T-helper 2 cell treated with Interferon-gamma antibody and Interleukin-4, amounts not matched to agents 5 μg/mL and 100 μg/mL, for 36 hours (primary cell): ENCODE results near the gene NTSR1.

Experiments
- DNase-seq: peaks from one replicate; pipeline ENCODE4 v3.0.0; 2021; ENCODE audit warnings: low spot score
- H3K27ac Mint-ChIP-seq: one replicate; pipeline ENCODE4 v1.8.0; 2021; ENCODE audit warnings: mild to moderate bottlenecking, mixed read lengths
- H3K27me3 Mint-ChIP-seq: one replicate; pipeline ENCODE4 v1.8.0; 2021; ENCODE audit warnings: low read depth, mixed read lengths
- H3K36me3 Mint-ChIP-seq: one replicate; pipeline ENCODE4 v1.8.0; 2021; ENCODE audit warnings: low read depth, mixed read lengths
- H3K4me1 Mint-ChIP-seq: one replicate; pipeline ENCODE4 v1.8.0; 2021; ENCODE audit warnings: low read depth, mixed read lengths
- H3K4me3 Mint-ChIP-seq: one replicate; pipeline ENCODE4 v1.8.0; 2022; ENCODE audit warnings: mild to moderate bottlenecking, moderate library complexity, mixed read lengths
- H3K9me3 Mint-ChIP-seq: one replicate; pipeline ENCODE4 v1.8.0; 2021; ENCODE audit warnings: mixed read lengths

Gene NTSR1

DNA sequence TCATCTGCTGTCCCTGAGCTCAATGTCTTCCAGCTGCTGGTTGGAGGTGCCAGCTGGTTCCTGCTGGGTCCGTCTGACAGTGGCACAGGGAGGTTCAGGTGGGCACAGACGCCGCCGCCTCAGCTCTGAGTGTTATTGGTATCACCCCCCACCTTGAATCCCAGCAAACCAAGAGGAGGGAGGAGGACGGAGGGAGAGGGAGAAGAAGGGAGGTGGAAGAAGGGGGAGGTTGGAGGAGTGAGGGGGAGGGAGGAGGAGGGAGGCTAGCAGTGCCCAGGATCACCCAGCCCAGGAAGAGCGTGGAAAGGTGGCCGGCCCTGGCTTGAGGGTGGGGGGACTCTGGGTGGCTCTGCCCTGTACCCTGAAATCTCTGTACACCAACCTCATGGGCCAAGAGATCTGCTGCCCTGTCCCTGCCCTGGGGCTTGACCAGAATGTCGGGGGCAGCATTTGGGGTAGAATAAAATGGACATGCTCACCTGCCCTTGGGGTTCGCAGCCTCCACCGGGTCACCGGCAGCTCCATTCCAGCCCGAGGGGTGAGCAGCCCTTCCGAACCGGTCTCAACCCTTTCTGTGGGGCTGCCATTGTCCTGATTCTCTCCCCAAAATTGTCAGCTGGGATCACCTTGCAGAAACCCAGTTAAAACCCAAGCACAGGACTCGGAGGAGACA lies 17.1 kb downstream of the NTSR1 start:
- Mint-ChIP-seq H3K27ac (no peak overlapping the region), H3K27me3 (peaks cover 50% of the 10 kb centered on the region), H3K4me3 (no peak overlapping the region), H3K4me1 (peaks cover 15% of the 10 kb centered on the region), H3K36me3 (peaks cover 2% of the 10 kb centered on the region), H3K9me3 (peaks cover 17% of the 10 kb centered on the region)
- no peak for DNase-seq

GRCh38 chr20:62726276-62726675 lies 17.6 kb downstream of the NTSR1 start:
- Mint-ChIP-seq H3K27me3 (peaks cover 50% of the 10 kb centered on the region), H3K9me3 (peaks cover 12% of the 10 kb centered on the region), H3K4me3 (no peak overlapping the region), H3K36me3 (peaks cover 2% of the 10 kb centered on the region), H3K4me1 (peaks cover 15% of the 10 kb centered on the region), H3K27ac (no peak overlapping the region)
- DNase-seq: no peak

DNA sequence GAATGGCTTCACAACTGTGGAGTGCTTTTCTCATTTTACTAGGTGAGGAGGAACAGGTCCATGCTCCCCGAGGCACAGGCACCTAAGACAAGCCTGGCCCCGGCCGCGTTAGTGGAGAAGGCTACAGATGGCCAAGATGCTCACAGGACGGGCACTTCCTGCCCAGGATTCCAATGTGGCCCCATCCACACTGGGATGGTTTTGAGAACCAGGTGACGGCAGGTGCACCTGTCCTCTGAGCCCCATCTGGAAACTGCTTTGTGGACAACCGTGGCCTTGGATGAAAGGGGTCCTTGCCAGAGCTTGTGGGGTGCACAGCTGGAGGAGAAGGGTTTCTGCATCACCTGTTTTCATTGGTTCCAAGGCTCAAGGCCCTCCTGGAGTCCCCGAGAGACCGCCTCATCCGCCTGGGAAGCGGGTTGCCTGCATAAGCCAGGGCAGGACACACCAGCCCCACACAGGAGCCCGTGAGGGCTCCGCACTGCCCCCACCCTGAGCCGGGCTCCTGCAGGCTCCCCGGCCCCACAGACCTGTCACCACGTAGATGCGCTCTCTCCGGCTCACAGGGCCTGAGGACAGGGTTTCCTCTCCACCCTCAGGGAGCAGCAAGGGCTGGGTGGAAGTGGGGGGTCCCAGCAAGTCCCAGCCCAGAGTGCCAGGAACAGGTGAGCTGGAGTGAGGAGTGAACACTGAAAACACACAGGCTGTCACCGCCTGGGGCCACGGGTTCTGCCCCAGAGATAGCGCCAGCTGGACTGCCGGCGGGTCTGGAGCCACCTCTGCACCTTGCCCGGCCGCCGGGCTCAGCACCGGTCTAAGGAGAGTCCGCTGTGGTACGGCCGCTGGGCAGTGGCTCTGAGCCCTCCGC lies 18.3 kb downstream of the NTSR1 start:
- H3K4me1 Mint-ChIP-seq: peaks cover 8% of the 10 kb centered on the region
- no peaks in the 10 kb centered on the region for H3K36me3 Mint-ChIP-seq

GRCh38 chr20:62727584-62728027 lies 19.0 kb downstream of the NTSR1 start:
- DNase-seq: no peak
- Mint-ChIP-seq H3K36me3 (no peaks in the 10 kb centered on the region), H3K27me3 (peaks cover 42% of the 10 kb centered on the region), H3K4me3 (no peak overlapping the region), H3K4me1 (peaks cover 12% of the 10 kb centered on the region), H3K9me3 (peaks cover under 1% of the 10 kb centered on the region), H3K27ac (peak overlapping the region; percentile 62)

More for the DNA sequence above, 18.3 kb downstream of the NTSR1 start:
- DNase-seq: no peak
- H3K4me3 Mint-ChIP-seq: no peak overlapping the region
- peaks cover 5% of the 10 kb centered on the region for H3K9me3 Mint-ChIP-seq
- H3K27ac Mint-ChIP-seq: peak overlapping the region; percentile 62
- H3K27me3 Mint-ChIP-seq: peaks cover 44% of the 10 kb centered on the region

GRCh38 chr20:62728028-62728780 lies 19.6 kb downstream of the NTSR1 start:
- Mint-ChIP-seq H3K9me3 (no peaks in the 10 kb centered on the region), H3K36me3 (no peaks in the 10 kb centered on the region), H3K27me3 (peaks cover 43% of the 10 kb centered on the region), H3K27ac (peak overlapping the region; percentile 79), H3K4me1 (peaks cover 12% of the 10 kb centered on the region), H3K4me3 (peak overlapping the region; percentile 67)
- no peak for DNase-seq

- no peaks in the 10 kb centered on the region for H3K36me3 Mint-ChIP-seq
- H3K27me3 Mint-ChIP-seq: peaks cover 46% of the 10 kb centered on the region
- H3K4me1 Mint-ChIP-seq: peaks cover 12% of the 10 kb centered on the region
- no peak overlapping the region for H3K27ac Mint-ChIP-seq
- H3K4me3 Mint-ChIP-seq: no peak overlapping the region
- no peaks in the 10 kb centered on the region for H3K9me3 Mint-ChIP-seq
- DNase-seq: no peak
These were observed 20.2 kb downstream of the NTSR1 start for GRCh38 chr20:62728781-62729300.

DNA sequence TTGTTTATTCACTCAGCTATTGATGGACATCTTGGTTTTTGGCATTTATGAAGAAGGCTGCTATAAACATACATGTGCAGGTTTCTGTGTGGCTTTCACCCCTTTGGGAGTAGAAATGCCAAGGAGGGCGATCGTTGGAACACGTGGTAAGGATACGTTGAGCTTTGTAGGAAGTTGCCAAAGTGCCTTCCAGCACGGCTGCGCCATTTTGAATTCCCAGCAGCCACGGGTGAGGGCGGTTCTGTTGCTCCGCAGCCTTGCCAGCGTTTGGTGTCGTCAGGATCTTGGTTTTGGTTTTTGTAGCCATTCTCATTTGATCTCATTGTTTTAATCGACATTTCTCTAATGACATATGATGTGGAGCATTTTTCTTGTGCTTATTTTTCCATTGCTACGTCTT lies 21.8 kb downstream of the NTSR1 start:
- no peaks in the 10 kb centered on the region for H3K9me3 Mint-ChIP-seq
- H3K36me3 Mint-ChIP-seq: no peaks in the 10 kb centered on the region
- peaks cover 38% of the 10 kb centered on the region for H3K27me3 Mint-ChIP-seq

DNA sequence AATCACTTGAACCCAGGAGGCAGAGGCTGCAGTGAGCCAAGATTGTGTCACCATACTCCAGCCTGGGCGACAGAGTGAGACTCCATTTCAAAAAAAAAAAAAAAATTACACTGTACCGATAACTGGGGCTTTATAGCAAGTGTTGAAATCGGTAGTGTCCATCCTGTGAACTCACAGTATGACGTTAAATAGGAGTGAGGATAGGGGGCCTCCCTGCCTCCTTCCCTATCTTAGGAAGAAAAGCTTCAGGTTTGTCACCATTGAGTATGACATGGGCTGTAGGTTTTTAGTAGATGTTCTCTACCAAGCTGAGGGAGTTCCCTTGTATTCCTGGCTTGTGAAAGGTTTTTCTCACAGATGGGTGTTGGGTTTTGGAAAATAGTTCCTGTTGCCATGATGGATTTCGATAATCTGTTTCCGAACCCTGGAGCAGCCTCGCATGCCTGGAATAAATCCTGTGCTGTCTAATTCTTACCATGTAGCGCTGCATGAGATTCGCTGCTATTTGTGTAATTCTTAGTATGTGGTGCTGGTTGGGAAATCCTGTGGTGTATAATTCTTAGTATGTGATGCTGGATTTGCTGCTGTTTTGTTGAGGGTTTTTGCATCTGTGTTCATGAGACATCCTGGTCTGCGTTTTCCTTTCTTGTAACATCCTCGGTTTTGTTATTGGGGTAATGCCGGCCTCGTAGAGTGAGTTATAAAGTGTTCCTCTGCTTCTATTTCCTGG lies 23.6 kb downstream of the NTSR1 start:
- Mint-ChIP-seq H3K4me1 (peaks cover 18% of the 10 kb centered on the region), H3K36me3 (no peaks in the 10 kb centered on the region), H3K27ac (peak overlapping the region; percentile 4), H3K9me3 (no peaks in the 10 kb centered on the region), H3K4me3 (no peak overlapping the region), H3K27me3 (peaks cover 36% of the 10 kb centered on the region)
- DNase-seq: no peak

More for the DNA sequence above, 21.8 kb downstream of the NTSR1 start:
- DNase-seq: no peak
- Mint-ChIP-seq H3K4me3 (no peak overlapping the region), H3K4me1 (peaks cover 18% of the 10 kb centered on the region), H3K27ac (no peak overlapping the region)

DNA sequence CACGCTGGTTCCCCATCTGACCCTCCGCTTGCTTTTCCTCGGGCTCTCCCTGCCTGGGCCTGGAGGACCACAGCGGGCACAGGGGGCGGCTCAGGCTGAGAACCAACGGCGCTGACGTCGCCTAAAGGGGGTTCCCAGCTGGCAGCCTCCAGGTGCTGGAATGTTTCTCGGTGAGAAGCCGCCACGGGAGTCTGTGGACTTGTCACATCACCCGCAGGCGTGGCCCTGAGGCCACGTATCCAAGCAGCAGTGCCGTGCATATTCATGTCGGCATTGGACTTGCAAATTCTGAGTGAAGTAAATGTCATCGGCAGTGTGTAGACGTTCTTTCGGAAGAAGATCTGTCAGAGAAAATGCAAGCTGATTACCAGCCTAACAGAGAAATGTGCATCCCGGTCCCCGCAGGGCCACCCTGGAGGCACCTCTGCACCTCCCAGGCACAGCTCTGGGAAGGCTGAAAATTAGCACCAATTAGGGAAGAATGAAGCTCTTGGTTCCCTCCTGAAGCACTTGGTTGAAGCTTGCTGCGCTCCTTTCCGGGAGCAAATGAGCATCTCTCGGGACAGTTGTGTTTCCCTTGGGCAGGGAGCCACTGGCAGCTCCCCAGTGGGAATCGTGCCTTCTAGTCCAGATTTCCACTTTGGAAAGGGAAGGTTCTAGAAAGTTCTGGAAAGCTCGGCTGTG lies 24.3 kb downstream of the NTSR1 start:
- no peak overlapping the region for H3K27ac Mint-ChIP-seq
- H3K9me3 Mint-ChIP-seq: no peaks in the 10 kb centered on the region
- DNase-seq: no peak
- H3K36me3 Mint-ChIP-seq: no peaks in the 10 kb centered on the region
- peaks cover 17% of the 10 kb centered on the region for H3K4me1 Mint-ChIP-seq
- H3K27me3 Mint-ChIP-seq: peaks cover 36% of the 10 kb centered on the region
- H3K4me3 Mint-ChIP-seq: no peak overlapping the region

DNA sequence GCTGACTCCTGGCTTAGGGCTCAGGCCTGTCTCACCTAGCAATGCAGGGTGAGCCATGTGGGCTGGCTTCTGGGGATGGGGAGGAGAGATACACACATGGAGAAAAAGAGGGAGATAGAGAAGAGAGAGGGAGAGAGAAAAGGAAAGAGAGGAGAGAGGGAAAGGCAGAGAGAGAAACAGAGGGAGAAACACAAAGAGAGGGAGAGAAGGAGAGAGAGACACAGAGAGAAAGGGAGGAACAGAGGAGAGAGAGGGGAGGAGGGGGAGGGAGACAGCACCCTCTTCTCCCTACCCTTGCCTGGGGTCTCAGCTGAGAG lies 24.8 kb downstream of the NTSR1 start:
- Mint-ChIP-seq H3K4me3 (no peak overlapping the region), H3K27me3 (peaks cover 32% of the 10 kb centered on the region), H3K9me3 (no peaks in the 10 kb centered on the region), H3K4me1 (peaks cover 12% of the 10 kb centered on the region), H3K27ac (no peak overlapping the region), H3K36me3 (no peaks in the 10 kb centered on the region)
- no peak for DNase-seq

GRCh38 chr20:62733891-62734290 lies 25.3 kb downstream of the NTSR1 start:
- DNase-seq: no peak
- H3K9me3 Mint-ChIP-seq: no peaks in the 10 kb centered on the region
- no peak overlapping the region for H3K27ac Mint-ChIP-seq
- H3K4me3 Mint-ChIP-seq: no peak overlapping the region
- peaks cover 12% of the 10 kb centered on the region for H3K4me1 Mint-ChIP-seq
- H3K36me3 Mint-ChIP-seq: no peaks in the 10 kb centered on the region
- H3K27me3 Mint-ChIP-seq: peaks cover 31% of the 10 kb centered on the region

GRCh38 chr20:62734326-62734725 lies 25.7 kb downstream of the NTSR1 start:
- Mint-ChIP-seq H3K4me1 (peaks cover 15% of the 10 kb centered on the region), H3K4me3 (no peak overlapping the region), H3K27ac (no peak overlapping the region), H3K9me3 (no peaks in the 10 kb centered on the region), H3K36me3 (no peaks in the 10 kb centered on the region), H3K27me3 (peaks cover 26% of the 10 kb centered on the region)
- DNase-seq: no peak

- no peaks in the 10 kb centered on the region for H3K9me3 Mint-ChIP-seq
- H3K4me3 Mint-ChIP-seq: no peak overlapping the region
- peaks cover 23% of the 10 kb centered on the region for H3K27me3 Mint-ChIP-seq
- DNase-seq: no peak
- H3K4me1 Mint-ChIP-seq: peaks cover 21% of the 10 kb centered on the region
- no peak overlapping the region for H3K27ac Mint-ChIP-seq
- no peaks in the 10 kb centered on the region for H3K36me3 Mint-ChIP-seq
These were observed 26.2 kb downstream of the NTSR1 start for GRCh38 chr20:62734881-62735280.
